ENCODE data around the gene SLC23A1. TPM values are rescaled to one million over a fixed set of nuclear protein-coding genes. Genes with fewer than 3 reads are reported as not detected.

Gene SLC23A1
- total and polyA plus RNA-seq, 4 experiments from 2014 or later, result not detected

- no peak for DNase-seq
- no peaks in the 10 kb centered on the region for H3K9me3 ChIP-seq (ENCODE audit: control insufficient read depth in 1 of 2, low read length in 2 of 2)
- no peaks in the 10 kb centered on the region for H3K27me3 ChIP-seq (ENCODE audit: insufficient read depth, low read length)
- Mint-ChIP-seq H3K4me1 (peaks cover 11 to 29% (median 20%) of the 10 kb centered on the region in 4 donors), H3K9me3 (no peaks in the 10 kb centered on the region), H3K27me3 (no peaks in the 10 kb centered on the region), H3K36me3 (peaks cover 18 to 28% of the 10 kb centered on the region in 2 donors), H3K4me3 (no peak overlapping the region), H3K27ac (peak overlapping the region in 1 of 7 donors; percentile 82)
- POLR2A ChIA-PET (ENCODE audit: partially characterized antibody), result interaction anchor here (1.3 to 7.1 kb wide), 4 partner anchors 15 to 97 kb away, joined by 4 to 103 read pairs (median 27); partner anchors contain the start of genes SPATA24 and STING1
- H3K27ac ChIP-seq (ENCODE audit: low read depth, low read length), result no peak overlapping the region
- CTCF ChIA-PET (ENCODE audit: partially characterized antibody), result interaction anchor here (1.0 to 10.0 kb wide), 8 partner anchors 8 to 168 kb away, joined by 3 to 632 read pairs (median 14); partner anchors contain the start of genes DNAJC18, SMIM33 and STING1
- H3K4me3 ChIP-seq (ENCODE audit: low read length in 2 of 2), result no peak overlapping the region
- H3K4me1 ChIP-seq (ENCODE audit: insufficient read depth, low read length), result peaks cover 20% of the 10 kb centered on the region
- intact Hi-C loops (cut with micrococcal nuclease), result loop anchor here (5.0 kb wide), 1 partner anchor 218 kb away; no protein-coding TSS in a partner anchor
- no peaks in the 10 kb centered on the region for H3K36me3 ChIP-seq (ENCODE audit: insufficient read depth, low read length)
Measured at GRCh38 chr5:139419226-139420192, 36.4 kb upstream of the SLC23A1 start.

GRCh38 chr5:139418793-139419192, 35.7 kb upstream of the SLC23A1 start:
- intact Hi-C loops (cut with micrococcal nuclease), result no loop called here
- ChIA-PET CTCF (ENCODE audit: partially characterized antibody) (interaction anchor here (6.5 to 10.0 kb wide), 2 partner anchors 8 to 98 kb away, joined by 29 to 632 read pairs; no protein-coding TSS in a partner anchor), POLR2A (ENCODE audit: partially characterized antibody) (interaction anchor here (0.6 to 6.2 kb wide), 2 partner anchors 11 to 63 kb away, joined by 3 to 50 read pairs; partner anchors contain the start of gene STING1)
- Mint-ChIP-seq H3K4me1 (peaks cover 14 to 36% (median 25%) of the 10 kb centered on the region in 4 donors), H3K9me3 (no peaks in the 10 kb centered on the region), H3K27me3 (no peaks in the 10 kb centered on the region), H3K36me3 (peaks cover 12 to 22% of the 10 kb centered on the region in 2 donors), H3K27ac (no peak overlapping the region), H3K4me3 (no peak overlapping the region)
- H3K36me3 ChIP-seq (ENCODE audit: insufficient read depth, low read length), result no peaks in the 10 kb centered on the region
- no peak overlapping the region for H3K27ac ChIP-seq (ENCODE audit: low read depth, low read length)
- no peak overlapping the region for H3K4me3 ChIP-seq (ENCODE audit: low read length in 2 of 2)
- H3K9me3 ChIP-seq (ENCODE audit: control insufficient read depth in 1 of 2, low read length in 2 of 2), result no peaks in the 10 kb centered on the region
- no peaks in the 10 kb centered on the region for H3K27me3 ChIP-seq (ENCODE audit: insufficient read depth, low read length)
- DNase-seq, result no peak
- peaks cover 27% of the 10 kb centered on the region for H3K4me1 ChIP-seq (ENCODE audit: insufficient read depth, low read length)

DNA sequence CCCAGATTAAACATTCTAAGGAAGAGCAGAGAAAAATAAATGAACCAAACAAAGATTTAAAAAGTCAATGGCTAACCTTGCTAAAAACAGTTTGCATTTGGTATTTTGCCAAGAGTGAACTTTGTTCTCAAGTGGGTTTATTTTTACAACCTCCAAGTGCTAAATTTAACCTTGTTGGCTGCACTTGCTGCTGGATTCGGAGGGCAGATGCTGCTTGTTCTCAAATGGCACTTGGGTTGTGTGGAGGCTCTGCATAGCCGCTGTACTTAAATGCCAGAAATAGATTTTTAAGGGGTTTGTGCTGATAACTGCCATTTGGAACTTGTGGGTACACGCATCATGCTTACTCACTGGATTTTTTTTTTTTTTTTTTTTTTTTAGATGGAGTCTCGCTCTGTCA, 34.1 kb upstream of the SLC23A1 start:
- Mint-ChIP-seq H3K27me3 (no peaks in the 10 kb centered on the region), H3K4me3 (no peak overlapping the region), H3K27ac (no peak overlapping the region), H3K36me3 (peaks cover 9 to 18% of the 10 kb centered on the region in 2 donors), H3K4me1 (peaks cover 14 to 35% (median 24%) of the 10 kb centered on the region in 4 donors), H3K9me3 (no peaks in the 10 kb centered on the region)
- intact Hi-C loops (cut with micrococcal nuclease), result no loop called here
- Histone ChIP-seq H3K27ac (ENCODE audit: low read depth, low read length) (no peak overlapping the region), H3K27me3 (ENCODE audit: insufficient read depth, low read length) (no peaks in the 10 kb centered on the region), H3K4me1 (ENCODE audit: insufficient read depth, low read length) (peaks cover 31% of the 10 kb centered on the region), H3K4me3 (ENCODE audit: low read length in 2 of 2) (no peak overlapping the region), H3K36me3 (ENCODE audit: insufficient read depth, low read length) (no peaks in the 10 kb centered on the region), H3K9me3 (ENCODE audit: control insufficient read depth in 1 of 2, low read length in 2 of 2) (no peaks in the 10 kb centered on the region)
- CTCF ChIA-PET (ENCODE audit: partially characterized antibody), result interaction anchor here (1.1 to 10.0 kb wide), 2 partner anchors 11 to 100 kb away, joined by 3 to 632 read pairs; no protein-coding TSS in a partner anchor
- DNase-seq, result no peak
- POLR2A ChIA-PET (ENCODE audit: partially characterized antibody), result interaction anchor here (1.1 to 1.3 kb wide), 2 partner anchors 100 to 124 kb away, joined by 3 read pairs; partner anchors contain the start of gene MATR3

- POLR2A ChIA-PET (ENCODE audit: partially characterized antibody), result interaction anchor here (1.3 kb wide), 1 partner anchor 123 kb away, joined by 3 read pairs; the partner anchor contains the start of gene MATR3
- H3K9me3 Mint-ChIP-seq, result no peaks in the 10 kb centered on the region
- peaks cover 13 to 33% (median 23%) of the 10 kb centered on the region in 4 donors for H3K4me1 Mint-ChIP-seq
- DNase-seq, result no peak
- Histone ChIP-seq H3K27ac (ENCODE audit: low read depth, low read length) (no peak overlapping the region), H3K4me3 (ENCODE audit: low read length in 2 of 2) (no peak overlapping the region), H3K36me3 (ENCODE audit: insufficient read depth, low read length) (no peaks in the 10 kb centered on the region), H3K9me3 (ENCODE audit: control insufficient read depth in 1 of 2, low read length in 2 of 2) (no peaks in the 10 kb centered on the region), H3K4me1 (ENCODE audit: insufficient read depth, low read length) (peaks cover 31% of the 10 kb centered on the region), H3K27me3 (ENCODE audit: insufficient read depth, low read length) (no peaks in the 10 kb centered on the region)
- H3K27me3 Mint-ChIP-seq, result no peaks in the 10 kb centered on the region
- CTCF ChIA-PET (ENCODE audit: partially characterized antibody), result interaction anchor here (10.0 kb wide), 1 partner anchor 100 kb away, joined by 632 read pairs; no protein-coding TSS in a partner anchor
- H3K36me3 Mint-ChIP-seq, result peaks cover 7 to 17% of the 10 kb centered on the region in 2 donors
- intact Hi-C loops (cut with micrococcal nuclease), result no loop called here
- H3K27ac Mint-ChIP-seq, result no peak overlapping the region
- H3K4me3 Mint-ChIP-seq, result no peak overlapping the region
Measured at GRCh38 chr5:139416651-139417050, 33.6 kb upstream of the SLC23A1 start.

DNA sequence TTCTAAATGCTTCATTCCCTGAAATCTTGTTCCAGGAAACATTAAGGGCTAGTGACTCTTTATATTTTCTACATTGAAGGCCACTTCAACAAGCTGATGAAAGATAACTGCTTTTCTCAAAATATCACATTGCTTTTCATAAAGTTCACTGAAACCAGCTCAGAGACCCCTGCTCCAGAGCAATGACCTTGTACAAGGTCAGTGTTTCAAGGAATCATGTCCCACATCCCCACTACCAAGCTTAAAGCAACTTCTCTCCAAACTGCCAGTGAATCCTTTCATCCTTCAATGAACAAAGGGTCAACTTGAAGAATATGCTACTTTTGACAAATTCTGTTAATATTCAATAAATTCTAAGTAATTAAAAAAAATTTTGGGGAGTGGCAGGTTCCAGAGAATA, 32.8 kb upstream of the SLC23A1 start:
- H3K27me3 ChIP-seq (ENCODE audit: insufficient read depth, low read length), result no peaks in the 10 kb centered on the region
- Mint-ChIP-seq H3K36me3 (peaks cover 7 to 16% of the 10 kb centered on the region in 2 donors), H3K27me3 (no peaks in the 10 kb centered on the region), H3K27ac (peak overlapping the region in 1 of 7 donors; percentile 43), H3K4me1 (peaks cover 13 to 33% (median 23%) of the 10 kb centered on the region in 4 donors), H3K4me3 (no peak overlapping the region), H3K9me3 (no peaks in the 10 kb centered on the region)
- ChIA-PET CTCF (ENCODE audit: partially characterized antibody) (interaction anchor here (0.6 to 2.7 kb wide), 4 partner anchors 9 to 100 kb away, joined by 3 to 19 read pairs (median 4); no protein-coding TSS in a partner anchor), POLR2A (ENCODE audit: partially characterized antibody) (no interaction called here)
- H3K27ac ChIP-seq (ENCODE audit: low read depth, low read length), result no peak overlapping the region
- intact Hi-C loops (cut with micrococcal nuclease), result no loop called here
- no peaks in the 10 kb centered on the region for H3K9me3 ChIP-seq (ENCODE audit: control insufficient read depth in 1 of 2, low read length in 2 of 2)
- no peaks in the 10 kb centered on the region for H3K36me3 ChIP-seq (ENCODE audit: insufficient read depth, low read length)
- no peak for DNase-seq
- H3K4me3 ChIP-seq (ENCODE audit: low read length in 2 of 2), result no peak overlapping the region
- peaks cover 31% of the 10 kb centered on the region for H3K4me1 ChIP-seq (ENCODE audit: insufficient read depth, low read length)

DNA sequence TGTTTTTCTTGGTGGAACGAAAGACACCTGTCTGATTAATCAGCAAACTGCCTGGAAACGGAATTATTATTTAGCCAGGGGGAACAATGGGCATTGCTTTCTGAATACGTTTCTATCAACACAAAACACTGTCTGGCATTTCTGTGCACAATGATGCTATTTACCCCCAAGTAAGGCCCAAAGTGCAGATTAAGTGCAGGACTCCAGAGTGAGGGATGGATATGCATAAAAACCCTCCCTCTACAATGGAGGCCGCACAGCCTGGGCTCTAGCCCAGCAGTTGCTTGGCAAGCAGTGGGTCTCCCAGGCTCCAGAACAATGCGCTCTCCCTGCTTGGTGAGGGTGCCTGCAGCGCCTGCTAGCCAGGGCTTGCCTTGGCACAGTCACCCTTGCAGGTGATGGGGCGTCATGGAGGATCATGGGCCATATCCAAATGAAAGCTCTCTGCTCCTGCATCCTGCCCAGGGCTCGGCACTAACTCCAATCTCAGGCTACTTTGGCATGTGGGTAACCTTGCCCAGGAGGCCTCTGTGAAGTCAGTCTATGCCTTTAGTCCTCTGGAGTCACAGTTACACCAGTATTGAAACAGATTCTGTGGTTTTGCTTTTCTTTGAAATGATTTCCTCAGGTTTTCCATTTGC, 32.2 kb upstream of the SLC23A1 start:
- H3K27ac ChIP-seq (ENCODE audit: low read depth, low read length), result no peak overlapping the region
- peaks cover 7 to 10% of the 10 kb centered on the region in 2 donors for H3K36me3 Mint-ChIP-seq
- no peaks in the 10 kb centered on the region for H3K36me3 ChIP-seq (ENCODE audit: insufficient read depth, low read length)
- H3K4me3 ChIP-seq (ENCODE audit: low read length in 2 of 2), result no peak overlapping the region
- intact Hi-C loops (cut with micrococcal nuclease), result no loop called here
- no peak for DNase-seq
- H3K4me1 Mint-ChIP-seq, result peaks cover 13 to 33% (median 23%) of the 10 kb centered on the region in 4 donors
- peaks cover 31% of the 10 kb centered on the region for H3K4me1 ChIP-seq (ENCODE audit: insufficient read depth, low read length)
- H3K27me3 ChIP-seq (ENCODE audit: insufficient read depth, low read length), result no peaks in the 10 kb centered on the region
- ChIA-PET CTCF (ENCODE audit: partially characterized antibody) (interaction anchor here (0.6 to 2.7 kb wide), 5 partner anchors 10 to 101 kb away, joined by 3 to 19 read pairs (median 4); no protein-coding TSS in a partner anchor), POLR2A (ENCODE audit: partially characterized antibody) (interaction anchor here (0.6 to 1.8 kb wide), 3 partner anchors 12 to 74 kb away, joined by 3 to 11 read pairs (median 3); partner anchors contain the start of genes DNAJC18 and SPATA24)
- no peaks in the 10 kb centered on the region for H3K27me3 Mint-ChIP-seq
- peak overlapping the region in 4 of 7 donors; percentile 47 to 85 (median 73) for H3K27ac Mint-ChIP-seq
- peak overlapping the region in 6 of 8 donors; percentile 21 to 66 (median 48) for H3K4me3 Mint-ChIP-seq
- no peaks in the 10 kb centered on the region for H3K9me3 Mint-ChIP-seq
- H3K9me3 ChIP-seq (ENCODE audit: control insufficient read depth in 1 of 2, low read length in 2 of 2), result no peaks in the 10 kb centered on the region
